DND-41 (cell line): ENCODE results near the gene CYP2A7.

Experiments used
- EZH2 ChIP-seq: IDR thresholded peaks from 3 replicates; pipeline ENCODE4 v1.6.1; 2012; ENCODE audit warnings: borderline replicate concordance, low read depth, mild to moderate bottlenecking, moderate library complexity, low read length, inconsistent platforms; ENCODE audit not compliant: severe bottlenecking
- TF ChIP-seq, protein P1 (sequence below): IDR thresholded peaks from 2 replicates; pipeline ENCODE4 v1.5.1; 2012; ENCODE audit warnings: borderline replicate concordance, low read length, moderate library complexity, mild to moderate bottlenecking; ENCODE audit not compliant: poor library complexity, severe bottlenecking; ENCODE audit errors: extremely low read depth

DNA sequence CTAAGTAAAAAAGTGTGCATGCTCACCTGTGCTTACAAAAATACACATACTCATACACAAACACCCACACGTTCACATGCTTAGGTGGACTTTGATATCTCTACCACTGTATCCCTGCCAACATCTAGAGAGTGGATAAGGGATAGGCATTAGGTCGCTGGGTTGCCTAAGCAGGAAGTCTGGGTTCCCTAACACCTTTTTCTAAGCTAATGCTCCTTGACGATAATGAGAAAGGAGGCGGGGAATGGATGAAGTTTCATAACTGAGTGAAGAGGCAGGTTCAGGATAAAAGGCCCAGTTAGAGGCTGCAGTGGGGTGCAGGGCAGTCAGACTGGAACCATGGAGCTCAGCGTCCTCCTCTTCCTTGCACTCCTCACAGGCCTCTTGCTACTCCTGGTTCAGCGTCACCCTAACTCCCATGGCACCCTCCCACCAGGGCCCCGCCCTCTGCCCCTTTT lies 41.9 kb upstream of the CYP2A7 start:
- TF ChIP-seq, protein P1, sequence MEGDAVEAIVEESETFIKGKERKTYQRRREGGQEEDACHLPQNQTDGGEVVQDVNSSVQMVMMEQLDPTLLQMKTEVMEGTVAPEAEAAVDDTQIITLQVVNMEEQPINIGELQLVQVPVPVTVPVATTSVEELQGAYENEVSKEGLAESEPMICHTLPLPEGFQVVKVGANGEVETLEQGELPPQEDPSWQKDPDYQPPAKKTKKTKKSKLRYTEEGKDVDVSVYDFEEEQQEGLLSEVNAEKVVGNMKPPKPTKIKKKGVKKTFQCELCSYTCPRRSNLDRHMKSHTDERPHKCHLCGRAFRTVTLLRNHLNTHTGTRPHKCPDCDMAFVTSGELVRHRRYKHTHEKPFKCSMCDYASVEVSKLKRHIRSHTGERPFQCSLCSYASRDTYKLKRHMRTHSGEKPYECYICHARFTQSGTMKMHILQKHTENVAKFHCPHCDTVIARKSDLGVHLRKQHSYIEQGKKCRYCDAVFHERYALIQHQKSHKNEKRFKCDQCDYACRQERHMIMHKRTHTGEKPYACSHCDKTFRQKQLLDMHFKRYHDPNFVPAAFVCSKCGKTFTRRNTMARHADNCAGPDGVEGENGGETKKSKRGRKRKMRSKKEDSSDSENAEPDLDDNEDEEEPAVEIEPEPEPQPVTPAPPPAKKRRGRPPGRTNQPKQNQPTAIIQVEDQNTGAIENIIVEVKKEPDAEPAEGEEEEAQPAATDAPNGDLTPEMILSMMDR, result no peak
- TF ChIP-seq EZH2, result no peak
